ENCODE measurements around the gene SRCAP.

Gene SRCAP

DNA sequence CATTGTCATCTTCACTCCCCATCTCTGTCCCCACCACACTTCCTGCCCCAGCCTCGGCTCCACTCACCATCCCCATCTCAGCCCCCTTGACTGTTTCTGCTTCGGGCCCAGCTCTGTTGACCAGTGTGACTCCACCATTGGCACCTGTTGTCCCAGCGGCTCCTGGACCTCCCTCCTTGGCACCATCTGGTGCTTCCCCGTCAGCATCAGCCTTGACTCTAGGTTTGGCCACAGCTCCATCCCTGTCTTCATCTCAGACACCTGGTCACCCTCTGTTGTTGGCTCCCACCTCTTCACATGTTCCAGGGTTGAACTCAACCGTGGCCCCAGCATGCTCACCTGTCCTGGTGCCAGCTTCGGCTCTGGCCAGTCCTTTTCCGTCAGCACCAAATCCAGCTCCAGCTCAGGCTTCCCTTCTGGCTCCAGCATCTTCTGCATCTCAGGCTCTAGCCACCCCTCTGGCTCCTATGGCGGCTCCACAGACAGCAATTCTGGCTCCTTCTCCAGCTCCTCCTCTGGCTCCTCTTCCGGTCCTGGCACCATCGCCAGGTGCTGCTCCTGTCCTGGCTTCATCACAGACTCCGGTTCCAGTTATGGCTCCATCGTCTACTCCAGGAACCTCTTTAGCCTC is 24.9 kb downstream of the SRCAP start:
- H3K4me3 ChIP-seq (ENCODE audit: low read length): no peak overlapping the region
- no peak for DNase-seq (ENCODE audit: low read depth, low spot score)

DNA sequence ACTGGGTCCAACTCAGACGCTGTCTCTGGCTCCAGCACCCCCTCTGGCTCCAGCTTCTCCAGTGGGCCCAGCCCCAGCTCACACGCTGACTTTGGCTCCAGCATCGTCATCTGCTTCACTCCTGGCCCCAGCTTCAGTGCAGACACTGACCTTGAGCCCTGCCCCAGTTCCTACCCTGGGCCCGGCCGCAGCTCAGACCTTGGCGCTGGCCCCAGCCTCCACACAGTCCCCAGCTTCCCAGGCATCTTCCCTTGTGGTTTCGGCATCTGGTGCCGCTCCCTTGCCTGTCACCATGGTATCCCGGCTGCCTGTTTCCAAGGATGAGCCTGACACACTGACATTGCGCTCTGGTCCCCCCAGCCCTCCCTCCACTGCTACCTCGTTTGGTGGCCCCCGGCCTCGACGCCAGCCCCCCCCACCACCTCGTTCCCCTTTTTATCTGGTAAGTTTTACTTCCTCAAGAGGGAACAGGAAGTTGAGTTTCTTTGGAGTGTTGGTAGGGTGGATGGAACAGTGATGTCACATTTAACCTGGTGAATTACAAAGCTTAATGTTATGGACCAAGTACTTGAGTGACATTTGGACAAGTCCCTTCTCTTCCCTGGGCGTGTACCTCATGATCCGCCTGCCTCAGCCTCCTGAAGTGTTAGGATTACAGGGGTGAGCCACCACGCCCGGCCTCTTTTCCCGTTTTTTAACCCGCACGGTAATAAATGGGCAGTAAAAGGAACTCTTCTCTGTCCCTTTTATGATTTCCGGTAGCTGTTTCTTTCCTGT is 25.9 kb downstream of the SRCAP start:
- DNase-seq (ENCODE audit: low read depth, low spot score): no peak
- no peak overlapping the region for H3K4me3 ChIP-seq (ENCODE audit: low read length)

DNA sequence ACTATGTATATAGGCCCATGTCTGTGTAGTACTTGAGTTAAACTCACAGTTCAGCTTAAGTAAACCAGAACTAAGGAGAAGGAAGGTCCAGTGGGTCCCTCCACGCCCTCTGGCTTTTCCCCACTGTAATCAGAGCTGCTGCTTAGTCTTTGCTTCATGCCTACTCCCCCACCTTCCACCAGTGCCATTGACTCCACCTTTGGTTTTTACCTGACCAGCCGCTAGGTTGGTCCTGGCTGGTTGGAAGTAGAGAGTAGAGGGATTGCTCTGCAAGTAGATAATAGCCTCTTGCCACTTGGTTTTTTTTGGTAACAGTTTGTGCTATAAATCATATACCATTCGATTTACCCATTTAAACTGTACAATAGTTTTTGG is 26.4 kb downstream of the SRCAP start:
- no peak overlapping the region for H3K4me3 ChIP-seq (ENCODE audit: low read length)
- no peak for DNase-seq (ENCODE audit: low read depth, low spot score)

DNA sequence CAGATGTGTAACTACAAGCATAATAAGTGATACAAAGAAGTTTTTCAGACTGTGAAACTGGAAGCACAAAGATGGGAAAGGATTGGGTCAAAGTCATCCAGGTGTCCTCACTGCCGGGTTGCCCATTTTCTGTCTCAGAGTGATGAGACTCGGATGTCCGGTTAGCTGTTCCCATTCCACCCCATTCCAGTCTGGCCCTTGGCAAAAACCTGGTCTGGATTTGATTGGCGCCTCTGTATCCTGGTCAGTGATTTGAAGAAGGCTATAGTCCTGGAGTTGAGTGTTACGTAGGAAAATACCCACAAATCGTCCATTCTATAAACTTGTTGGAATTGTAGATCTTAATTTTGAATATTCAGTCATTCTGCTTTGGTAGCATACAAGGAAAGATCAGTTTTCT is 29.4 kb downstream of the SRCAP start:
- H3K4me3 ChIP-seq (ENCODE audit: low read length): no peak overlapping the region
- DNase-seq (ENCODE audit: low read depth, low spot score): no peak

DNA sequence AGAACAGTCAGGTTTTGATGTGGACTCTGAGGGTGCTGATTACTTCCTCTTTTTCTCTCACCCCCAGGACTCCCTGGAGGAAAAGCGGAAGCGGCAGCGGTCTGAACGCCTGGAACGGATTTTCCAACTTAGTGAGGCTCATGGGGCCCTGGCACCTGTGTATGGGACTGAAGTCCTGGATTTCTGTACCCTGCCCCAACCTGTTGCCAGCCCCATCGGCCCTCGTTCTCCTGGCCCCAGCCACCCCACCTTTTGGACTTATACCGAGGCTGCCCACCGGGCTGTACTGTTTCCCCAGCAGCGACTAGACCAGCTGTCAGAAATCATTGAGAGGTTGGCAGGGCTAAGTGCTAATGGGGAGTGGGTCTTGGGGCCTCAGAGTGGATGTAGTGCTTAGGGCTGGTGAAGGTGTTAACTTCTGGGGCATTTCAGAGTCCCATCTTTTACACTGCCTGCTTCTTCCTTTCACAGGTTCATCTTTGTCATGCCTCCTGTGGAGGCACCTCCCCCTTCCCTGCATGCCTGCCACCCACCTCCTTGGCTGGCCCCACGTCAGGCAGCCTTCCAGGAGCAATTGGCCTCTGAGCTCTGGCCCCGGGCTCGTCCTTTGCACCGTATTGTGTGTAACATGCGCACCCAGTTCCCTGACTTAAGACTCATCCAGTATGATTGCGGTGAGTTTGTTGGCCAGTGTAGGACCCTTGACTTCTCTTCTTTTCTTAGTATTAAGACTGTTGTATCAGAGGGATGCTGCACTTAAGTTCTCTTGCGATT is 30.1 kb downstream of the SRCAP start:
- H3K4me3 ChIP-seq (ENCODE audit: low read length): no peak overlapping the region

DNA sequence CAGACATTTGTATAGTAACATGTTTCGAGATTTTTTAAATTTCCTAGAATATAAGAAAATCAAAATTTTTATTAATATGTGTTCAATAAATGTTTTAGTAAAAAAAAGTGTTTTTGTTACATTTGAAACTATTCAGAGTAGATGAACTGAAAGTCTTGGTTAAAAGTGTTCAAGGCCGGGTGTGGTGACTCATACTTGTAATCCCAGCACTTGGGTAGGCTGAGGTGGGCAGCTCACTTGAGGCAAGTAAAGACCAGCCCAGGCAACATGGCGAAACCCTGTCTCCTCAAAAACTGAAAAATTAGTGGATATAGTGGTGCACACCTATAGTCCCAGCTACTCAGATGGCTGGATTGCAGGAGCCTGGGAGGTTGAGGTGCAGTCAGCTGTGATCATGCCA is 32.4 kb downstream of the SRCAP start:
- no peak overlapping the region for H3K4me3 ChIP-seq (ENCODE audit: low read length)
- DNase-seq (ENCODE audit: low read depth, low spot score): no peak

More for the DNA sequence above, 30.1 kb downstream of the SRCAP start:
- DNase-seq (ENCODE audit: low read depth, low spot score): no peak

DNA sequence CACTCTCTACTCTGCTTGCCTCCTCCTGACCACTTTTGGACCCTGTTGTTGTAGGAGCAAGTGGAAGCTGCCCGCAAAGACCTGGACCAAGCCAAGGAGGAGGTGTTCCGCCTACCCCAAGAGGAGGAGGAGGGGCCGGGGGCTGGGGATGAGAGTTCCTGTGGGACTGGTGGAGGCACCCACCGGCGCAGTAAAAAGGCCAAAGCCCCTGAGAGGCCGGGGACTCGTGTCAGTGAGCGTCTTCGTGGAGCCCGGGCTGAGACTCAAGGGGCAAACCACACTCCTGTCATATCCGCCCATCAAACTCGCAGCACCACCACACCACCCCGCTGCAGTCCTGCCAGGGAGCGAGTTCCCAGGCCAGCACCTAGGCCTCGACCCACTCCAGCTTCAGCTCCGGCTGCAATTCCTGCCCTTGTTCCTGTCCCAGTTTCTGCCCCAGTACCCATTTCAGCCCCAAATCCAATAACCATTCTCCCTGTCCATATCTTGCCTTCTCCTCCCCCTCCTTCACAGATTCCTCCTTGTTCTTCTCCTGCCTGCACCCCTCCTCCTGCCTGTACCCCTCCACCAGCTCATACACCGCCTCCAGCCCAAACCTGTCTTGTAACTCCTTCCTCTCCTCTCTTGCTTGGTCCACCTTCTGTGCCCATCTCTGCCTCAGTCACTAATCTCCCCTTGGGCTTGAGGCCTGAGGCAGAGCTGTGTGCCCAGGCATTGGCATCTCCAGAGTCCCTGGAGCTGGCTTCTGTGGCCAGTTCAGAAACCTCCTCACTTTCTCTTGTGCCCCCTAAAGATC is 38.2 kb downstream of the SRCAP start:
- H3K4me3 ChIP-seq (ENCODE audit: low read length): no peak overlapping the region
- no peak for DNase-seq (ENCODE audit: low read depth, low spot score)

DNA sequence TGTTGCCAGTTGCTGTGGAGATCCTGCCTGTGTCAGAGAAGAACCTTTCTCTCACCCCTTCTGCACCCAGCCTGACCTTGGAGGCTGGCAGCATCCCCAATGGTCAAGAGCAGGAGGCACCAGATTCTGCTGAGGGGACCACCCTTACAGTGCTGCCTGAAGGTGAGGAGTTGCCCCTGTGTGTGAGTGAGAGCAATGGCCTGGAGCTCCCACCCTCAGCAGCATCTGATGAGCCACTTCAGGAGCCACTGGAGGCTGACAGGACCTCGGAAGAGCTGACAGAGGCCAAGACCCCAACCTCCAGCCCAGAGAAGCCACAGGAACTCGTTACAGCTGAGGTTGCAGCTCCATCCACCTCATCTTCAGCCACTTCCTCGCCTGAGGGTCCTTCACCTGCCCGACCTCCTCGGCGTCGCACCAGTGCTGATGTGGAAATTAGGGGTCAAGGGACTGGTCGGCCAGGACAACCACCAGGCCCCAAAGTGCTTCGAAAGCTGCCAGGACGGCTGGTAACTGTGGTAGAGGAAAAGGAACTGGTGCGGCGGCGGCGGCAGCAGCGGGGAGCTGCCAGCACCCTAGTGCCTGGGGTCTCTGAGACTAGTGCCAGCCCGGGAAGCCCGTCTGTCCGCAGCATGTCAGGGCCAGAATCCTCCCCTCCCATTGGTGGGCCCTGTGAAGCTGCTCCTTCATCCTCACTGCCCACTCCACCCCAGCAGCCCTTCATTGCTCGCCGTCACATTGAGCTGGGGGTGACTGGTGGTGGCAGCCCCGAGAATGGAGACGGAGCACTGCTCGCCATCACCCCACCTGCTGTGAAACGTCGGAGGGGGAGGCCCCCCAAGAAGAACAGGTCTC is 39.0 kb downstream of the SRCAP start:
- no peak for DNase-seq (ENCODE audit: low read depth, low spot score)
- H3K4me3 ChIP-seq (ENCODE audit: low read length): no peak overlapping the region

DNA sequence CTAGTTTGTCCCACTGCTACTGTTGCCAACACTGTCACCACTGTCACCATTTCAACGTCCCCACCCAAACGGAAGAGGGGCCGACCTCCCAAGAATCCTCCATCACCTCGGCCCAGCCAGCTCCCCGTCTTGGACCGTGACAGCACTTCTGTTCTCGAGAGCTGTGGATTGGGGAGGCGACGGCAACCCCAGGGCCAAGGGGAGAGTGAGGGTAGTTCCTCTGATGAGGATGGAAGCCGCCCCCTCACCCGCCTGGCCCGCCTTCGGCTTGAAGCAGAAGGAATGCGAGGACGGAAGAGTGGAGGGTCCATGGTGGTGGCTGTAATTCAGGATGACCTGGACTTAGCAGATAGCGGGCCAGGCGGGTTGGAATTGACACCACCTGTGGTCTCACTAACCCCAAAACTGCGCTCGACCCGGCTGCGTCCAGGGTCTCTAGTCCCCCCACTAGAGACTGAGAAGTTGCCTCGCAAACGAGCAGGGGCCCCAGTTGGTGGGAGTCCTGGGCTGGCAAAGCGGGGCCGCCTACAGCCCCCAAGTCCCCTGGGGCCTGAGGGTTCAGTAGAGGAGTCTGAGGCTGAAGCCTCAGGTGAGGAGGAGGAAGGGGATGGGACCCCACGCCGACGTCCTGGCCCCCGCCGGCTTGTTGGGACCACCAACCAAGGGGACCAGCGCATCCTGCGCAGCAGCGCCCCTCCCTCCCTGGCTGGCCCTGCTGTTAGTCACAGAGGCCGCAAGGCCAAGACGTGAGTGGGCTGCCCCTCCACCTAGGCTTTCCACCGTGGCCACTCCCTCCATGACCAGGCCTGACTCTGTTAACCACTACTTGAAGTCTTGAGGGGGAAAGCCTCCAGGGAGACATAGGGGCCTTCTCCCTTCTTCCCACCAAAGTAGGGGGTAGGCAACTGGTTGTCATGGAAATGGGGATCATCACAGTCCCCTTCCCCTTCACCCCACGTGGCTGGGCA is 40.3 kb downstream of the SRCAP start:
- no peak for DNase-seq (ENCODE audit: low read depth, low spot score)
- H3K4me3 ChIP-seq (ENCODE audit: low read length): no peak overlapping the region

DNA sequence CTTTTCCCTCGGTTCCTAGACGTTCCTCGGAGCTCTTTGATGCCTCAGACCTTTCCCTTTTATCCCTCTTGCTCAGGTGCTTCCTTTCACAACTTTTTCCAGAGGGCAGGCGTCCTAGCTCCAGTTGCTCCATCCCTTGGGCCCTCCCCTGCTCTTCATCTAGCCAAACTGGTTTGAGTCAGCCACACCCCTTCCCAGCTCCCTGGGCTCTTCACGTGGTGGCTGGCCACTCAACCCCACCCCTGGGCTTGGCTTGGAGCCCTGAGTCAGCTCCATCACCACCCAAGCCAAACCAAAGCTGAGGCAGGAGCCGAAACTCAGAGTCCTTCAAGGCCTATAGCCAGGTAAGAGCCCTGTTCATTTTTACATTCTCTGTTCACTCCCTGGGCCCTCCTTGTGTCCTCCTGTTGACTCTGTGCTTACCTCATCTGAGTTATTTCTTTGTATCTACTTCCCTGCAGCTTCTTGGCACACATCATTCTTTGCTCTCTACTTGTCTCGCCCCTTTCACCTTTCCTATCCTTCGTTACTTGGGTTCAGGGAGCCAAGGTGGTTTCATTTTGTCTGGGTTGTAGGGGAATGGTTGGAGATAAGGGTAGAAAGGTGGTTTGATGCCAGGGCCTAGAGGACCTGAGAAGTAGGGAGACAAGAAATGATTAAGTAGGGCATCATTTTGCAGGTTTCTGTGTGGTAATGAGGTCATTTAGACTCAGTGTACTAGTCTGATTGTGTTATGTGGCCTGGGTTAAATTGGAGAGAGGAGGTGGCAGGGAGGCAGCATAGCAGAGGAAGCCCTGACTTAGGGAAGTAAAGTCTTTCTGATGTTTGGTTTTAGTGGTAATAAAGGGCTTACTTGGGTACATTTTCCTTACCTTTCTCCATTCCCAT is 41.6 kb downstream of the SRCAP start:
- DNase-seq (ENCODE audit: low read depth, low spot score): no peak
- no peak overlapping the region for H3K4me3 ChIP-seq (ENCODE audit: low read length)

DNA sequence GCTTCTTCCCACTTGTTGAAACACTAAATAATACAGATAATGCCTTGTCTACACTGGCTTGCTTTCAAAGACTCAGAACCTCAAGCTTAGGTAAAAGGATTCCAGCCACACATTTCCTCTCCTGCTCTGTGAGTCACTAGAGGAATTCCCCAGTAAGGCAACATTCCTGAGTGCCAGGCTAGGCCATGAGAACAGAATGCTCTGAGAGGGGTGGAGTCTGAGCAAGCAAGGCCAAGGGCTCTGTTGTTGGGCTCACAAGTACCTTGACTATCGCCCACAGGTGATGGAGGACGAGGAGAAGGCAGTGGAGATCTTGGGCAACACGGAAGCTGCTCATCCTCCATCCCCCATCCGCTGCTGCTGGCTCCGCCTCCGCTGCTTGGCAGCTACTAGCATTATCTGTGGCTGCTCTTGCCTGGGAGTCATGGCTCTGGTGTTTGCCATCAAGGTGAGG is 42.5 kb downstream of the SRCAP start:
- DNase-seq (ENCODE audit: low read depth, low spot score): no peak

DNA sequence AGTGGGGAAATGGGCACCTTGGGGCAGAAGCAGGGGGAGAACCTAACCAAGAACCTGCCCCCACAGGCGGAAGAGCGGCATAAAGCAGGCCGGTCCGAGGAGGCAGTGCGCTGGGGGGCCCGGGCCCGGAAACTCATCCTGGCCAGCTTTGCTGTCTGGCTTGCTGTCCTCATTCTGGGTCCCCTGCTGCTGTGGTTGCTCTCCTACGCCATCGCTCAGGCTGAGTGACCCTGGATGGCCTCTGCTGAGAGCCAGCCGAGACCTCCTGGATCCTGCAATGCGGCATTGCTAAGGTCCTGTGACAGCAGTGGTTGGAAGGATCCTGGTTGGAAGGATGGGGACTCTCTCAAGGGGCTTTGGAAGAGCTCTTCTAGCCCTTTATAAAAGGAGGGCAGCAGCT is 44.7 kb downstream of the SRCAP start:
- H3K4me3 ChIP-seq (ENCODE audit: low read length): no peak overlapping the region
- no peak for DNase-seq (ENCODE audit: low read depth, low spot score)

More for the DNA sequence above, 42.5 kb downstream of the SRCAP start:
- no peak overlapping the region for H3K4me3 ChIP-seq (ENCODE audit: low read length)

DNA sequence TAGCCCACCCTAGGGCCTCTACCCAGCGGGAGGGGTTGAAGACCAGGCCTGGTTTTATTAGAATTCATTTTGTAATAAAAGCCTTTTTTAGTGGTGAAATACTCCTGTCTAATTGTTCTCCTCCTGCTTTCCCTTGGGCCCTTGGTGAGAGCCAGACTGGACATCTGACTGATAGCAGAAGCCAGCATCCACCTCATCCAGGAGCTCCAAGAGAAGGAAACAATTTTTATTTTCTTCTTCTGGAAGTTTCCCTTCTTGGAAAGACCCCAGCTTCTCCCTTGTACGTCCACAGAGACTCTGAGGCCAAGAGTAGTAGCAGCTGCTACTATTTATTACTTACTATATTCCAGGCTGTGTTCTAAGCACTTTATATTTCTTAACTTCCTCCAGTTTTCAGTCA is 45.2 kb downstream of the SRCAP start:
- DNase-seq (ENCODE audit: low read depth, low spot score): no peak
- H3K4me3 ChIP-seq (ENCODE audit: low read length): no peak overlapping the region

DNA sequence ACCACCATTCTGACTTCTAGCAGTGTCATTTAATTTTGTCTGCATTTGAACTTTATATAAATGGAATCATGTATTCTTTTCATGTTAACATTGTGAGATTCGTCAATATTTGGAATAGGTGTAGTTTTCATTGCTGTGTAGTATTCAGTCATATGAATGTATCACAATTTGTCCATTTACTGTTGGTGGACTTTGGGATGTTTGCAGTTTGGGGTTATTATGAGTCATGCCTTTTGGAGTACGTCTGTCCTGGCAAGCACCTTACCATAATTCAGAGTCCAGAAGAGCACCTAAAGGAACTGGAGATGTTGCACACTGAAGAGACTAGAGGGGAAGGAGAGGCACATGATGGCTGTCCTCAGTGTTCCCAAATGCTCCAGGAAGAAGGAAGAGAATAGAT is 46.1 kb downstream of the SRCAP start:
- DNase-seq (ENCODE audit: low read depth, low spot score): no peak
- no peak overlapping the region for H3K4me3 ChIP-seq (ENCODE audit: low read length)

DNA sequence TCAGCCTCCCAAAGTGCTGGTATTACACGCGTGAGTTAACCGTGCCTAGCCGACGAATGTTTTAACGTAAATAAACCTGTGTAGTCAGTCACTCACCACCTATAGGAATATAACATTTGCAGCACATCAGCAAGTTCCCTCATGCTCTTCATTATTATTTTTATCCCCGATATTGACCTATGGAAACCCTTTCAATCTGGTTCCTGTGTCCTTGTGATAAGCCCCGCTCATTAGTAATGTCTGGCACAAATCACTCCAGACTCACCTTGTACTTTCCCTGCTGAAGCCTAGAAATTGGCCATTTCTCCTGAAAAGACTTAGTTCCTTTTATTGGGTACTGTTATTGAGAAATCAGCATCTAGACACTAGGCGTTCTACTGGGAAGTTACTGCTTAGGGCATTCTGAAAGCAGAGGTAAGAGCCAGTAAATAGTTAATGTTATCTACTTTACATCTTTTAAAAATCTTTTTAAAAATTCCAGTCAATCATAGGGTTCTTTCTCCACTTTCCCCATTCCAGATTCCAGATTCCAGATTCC is 47.7 kb downstream of the SRCAP start:
- no peak overlapping the region for H3K4me3 ChIP-seq (ENCODE audit: low read length)
- no peak for DNase-seq (ENCODE audit: low read depth, low spot score)

DNA sequence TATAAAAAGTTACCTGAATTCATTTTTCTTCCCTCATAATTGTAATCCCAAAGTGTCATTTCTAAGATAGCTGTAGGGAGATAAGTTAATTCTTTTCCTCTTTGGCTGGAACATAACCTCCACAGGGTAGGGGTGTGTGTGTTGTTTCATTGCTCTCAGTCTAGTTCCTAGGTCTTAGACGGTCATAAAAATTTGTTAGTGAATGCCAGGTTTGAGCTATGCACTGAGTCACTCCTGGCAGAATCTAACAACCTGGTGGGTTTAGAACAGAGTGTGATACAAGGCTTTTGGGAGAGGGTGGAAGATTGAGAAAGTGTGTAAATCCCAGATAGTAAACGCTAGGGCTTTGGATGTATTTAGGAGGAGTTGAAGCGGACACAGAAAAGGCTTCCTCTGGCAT is 48.4 kb downstream of the SRCAP start:
- no peak for DNase-seq (ENCODE audit: low read depth, low spot score)
- peak overlapping the region; percentile 74 for H3K4me3 ChIP-seq (ENCODE audit: low read length)
